ENCODE measurements around the gene TBX21. TPM values are rescaled to one million over a fixed set of nuclear protein-coding genes. Genes with fewer than 3 reads are reported as not detected.

TBX21 gene
- polyA plus RNA-seq, 10 donors, result 0.13 to 0.66 (median 0.20) TPM; not detected in 1

- DNase-seq, result no peak
Observed at GRCh38 chr17:47712330-47713023, 20.6 kb upstream of the TBX21 start.

- no peak for DNase-seq
Observed at GRCh38 chr17:47713980-47714700, 18.9 kb upstream of the TBX21 start.

DNA sequence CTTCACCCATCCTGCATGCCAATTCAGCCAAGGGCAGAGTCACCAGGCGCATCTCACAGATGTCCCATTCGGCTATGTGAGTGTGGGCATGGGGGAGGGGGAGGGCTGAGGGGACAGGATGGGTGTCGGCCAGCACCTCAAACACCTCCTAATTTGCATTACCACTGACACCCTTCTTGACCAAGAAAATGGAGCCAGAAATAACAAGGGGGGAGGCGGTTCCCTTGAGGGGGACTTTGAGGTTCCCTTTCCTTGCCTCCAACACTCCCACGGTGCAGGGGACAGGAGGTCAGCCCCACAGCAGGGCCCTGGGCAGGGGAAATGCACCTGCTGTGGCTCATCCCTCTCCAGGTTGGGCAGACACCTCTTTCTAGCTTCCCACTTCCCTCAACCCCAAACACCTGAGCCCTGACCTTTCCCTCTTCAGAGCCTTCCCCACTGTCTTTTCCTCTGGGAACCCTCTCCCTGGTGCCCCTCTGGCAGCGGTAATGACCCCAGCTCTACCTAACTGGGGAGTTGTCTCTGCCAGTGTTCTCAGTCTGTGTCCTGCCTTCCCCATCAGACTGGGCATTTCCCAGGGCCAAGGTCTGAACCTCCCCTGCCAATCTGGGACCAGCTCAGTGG lies 18.2 kb upstream of the TBX21 start:
- DNase-seq, result no peak

GRCh38 chr17:47715669-47716325 lies 17.2 kb upstream of the TBX21 start:
- DNase-seq, result no peak

DNA sequence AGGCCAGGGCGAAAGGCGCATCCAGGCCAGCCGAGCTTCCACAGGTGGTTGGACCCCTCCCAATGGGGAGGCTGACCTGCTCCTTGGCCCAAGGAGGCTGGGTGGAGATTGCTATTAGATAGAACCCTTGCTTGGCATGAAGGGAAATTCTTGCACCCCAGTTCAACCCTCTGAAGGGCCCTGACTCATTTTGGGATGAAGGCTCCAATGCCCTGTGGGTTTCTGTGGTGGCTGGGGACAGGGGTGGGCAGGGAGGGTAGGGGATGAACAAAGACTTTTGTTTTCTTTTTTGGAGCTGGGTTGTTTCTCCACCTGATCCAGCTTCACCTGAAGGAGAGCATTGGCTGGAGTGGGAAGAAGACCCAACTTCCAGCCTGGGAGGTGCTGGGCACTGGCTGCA lies 16.7 kb upstream of the TBX21 start:
- no peak for DNase-seq

- DNase-seq, result no peak
Observed at GRCh38 chr17:47717261-47717697, 15.8 kb upstream of the TBX21 start.

DNA sequence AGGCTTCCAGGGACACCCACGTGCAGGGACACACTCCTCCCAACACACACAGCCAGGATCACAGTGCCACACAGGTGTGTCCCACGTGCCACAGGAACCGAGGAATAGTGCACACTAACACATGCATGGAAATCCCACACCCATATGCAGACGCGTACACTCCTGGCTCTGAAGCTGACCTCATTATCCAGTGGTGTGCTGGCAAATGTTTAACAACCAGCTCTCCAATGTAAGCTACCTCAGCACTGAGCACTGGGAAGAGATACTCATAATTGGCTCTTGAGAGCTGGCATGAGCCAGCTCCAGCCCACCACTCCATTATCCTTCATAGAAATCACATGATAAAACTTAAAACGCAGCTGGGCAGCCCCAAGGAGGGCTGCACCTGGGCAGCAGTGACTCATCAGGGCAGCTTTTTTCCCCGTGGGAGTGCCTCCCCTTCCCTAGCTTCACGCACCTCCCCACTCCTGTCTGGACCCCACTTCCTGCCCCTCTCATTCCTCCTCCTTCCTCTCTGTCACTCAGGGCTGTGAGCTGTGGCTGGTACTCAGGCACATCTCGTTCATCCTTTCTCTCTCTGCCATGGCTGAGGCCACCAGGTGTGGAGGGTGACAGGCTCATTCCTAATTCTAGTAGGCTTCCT lies 14.9 kb upstream of the TBX21 start:
- no peak for DNase-seq

GRCh38 chr17:47718634-47719405 lies 14.2 kb upstream of the TBX21 start:
- no peak for DNase-seq

GRCh38 chr17:47719411-47720152 lies 13.5 kb upstream of the TBX21 start:
- peak in 1 of 3 donors; percentile 59 for DNase-seq

DNA sequence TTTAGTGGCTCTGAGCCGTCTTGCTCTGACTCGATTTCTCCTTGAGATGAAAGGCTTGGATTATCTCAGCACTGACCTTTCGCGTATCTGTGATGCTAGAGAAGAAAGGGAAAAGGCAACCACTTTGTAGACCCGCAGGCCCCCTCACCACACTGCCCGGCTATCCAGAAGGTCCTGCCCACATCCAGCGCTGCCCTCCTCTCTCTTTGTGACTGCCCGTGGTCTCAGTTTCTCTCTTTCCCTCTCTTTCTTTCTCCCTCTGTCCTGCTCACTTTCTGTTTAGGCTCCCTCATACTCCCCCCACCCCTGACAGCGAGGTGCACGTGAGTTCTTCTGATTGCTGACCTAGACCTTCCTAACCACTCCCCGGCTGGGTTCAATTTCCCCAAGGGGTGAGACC lies 12.8 kb upstream of the TBX21 start:
- DNase-seq, result no peak

DNA sequence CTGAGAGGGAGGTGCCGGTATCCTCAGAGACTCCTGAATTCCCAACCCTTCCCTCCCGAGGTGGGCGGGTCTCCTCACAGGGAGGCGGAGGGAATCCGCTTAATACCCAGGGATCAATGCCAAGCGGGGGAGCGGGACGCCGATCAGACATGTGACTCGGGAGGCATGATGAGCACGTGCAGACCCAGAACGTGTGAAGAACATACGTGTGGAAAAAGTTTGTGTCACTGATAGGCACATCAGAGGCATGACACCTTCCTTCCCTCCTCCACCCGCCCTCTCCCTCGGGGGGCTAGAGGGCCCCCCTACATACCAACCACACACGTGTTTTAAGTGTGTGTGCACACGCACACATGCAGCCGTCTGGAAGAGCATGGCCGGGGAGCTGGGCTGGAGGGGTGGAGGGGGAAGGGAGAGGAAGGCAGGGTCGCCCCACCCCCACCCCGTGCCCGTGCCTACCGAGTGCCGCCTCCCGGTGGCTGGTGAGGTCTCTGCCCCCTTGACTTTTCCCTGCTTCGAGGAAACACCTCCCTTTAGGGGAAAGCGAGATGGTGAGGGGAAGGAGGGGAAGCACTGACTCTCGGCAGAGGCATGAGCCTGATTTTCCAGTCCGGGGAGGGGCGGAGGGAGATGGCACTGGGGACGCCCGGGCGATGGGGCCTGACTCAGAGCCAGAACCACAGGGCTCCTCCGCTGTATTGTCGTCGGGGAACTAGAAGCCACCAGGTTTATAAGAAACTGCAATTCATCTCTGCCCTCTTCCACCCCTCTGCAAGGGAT lies 12.1 kb upstream of the TBX21 start:
- peak in 2 of 3 donors; percentile 14 to 37 for DNase-seq

GRCh38 chr17:47721725-47722124 lies 11.3 kb upstream of the TBX21 start:
- DNase-seq, result no peak

- no peak for DNase-seq
Observed at GRCh38 chr17:47724705-47725104, 8.3 kb upstream of the TBX21 start.

DNA sequence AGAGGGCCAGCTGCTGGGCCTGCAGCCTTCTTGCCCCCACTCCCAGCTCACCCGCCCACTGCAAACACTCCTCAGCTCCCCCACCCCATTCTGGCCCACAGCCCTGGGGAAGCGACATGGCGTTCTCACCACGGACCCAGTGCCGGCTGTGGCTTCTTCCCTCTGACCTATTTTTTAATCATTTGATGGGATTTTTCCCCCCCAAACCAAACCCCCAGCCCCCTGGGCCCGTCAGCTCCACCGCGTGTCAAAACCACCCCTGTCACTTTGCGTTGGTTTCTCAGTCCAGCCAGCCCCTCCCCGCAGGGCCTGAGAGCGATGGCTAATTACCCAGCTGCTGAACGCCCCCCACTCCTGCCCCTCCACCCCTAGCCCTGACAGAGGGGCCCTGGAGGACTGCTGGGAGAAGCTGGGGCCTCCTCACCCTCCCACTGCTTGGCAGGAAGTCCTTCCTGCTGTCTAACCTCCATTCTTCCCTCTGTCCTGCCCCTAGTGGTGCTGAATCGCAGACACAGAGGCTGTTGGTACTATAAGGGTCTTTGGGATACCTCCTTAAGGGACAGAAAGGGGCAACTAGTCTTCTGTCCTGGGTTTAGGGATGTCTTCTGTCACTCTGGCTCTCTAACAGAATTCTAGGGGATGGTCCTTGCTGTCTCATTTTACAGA lies 7.5 kb upstream of the TBX21 start:
- DNase-seq, result no peak

DNA sequence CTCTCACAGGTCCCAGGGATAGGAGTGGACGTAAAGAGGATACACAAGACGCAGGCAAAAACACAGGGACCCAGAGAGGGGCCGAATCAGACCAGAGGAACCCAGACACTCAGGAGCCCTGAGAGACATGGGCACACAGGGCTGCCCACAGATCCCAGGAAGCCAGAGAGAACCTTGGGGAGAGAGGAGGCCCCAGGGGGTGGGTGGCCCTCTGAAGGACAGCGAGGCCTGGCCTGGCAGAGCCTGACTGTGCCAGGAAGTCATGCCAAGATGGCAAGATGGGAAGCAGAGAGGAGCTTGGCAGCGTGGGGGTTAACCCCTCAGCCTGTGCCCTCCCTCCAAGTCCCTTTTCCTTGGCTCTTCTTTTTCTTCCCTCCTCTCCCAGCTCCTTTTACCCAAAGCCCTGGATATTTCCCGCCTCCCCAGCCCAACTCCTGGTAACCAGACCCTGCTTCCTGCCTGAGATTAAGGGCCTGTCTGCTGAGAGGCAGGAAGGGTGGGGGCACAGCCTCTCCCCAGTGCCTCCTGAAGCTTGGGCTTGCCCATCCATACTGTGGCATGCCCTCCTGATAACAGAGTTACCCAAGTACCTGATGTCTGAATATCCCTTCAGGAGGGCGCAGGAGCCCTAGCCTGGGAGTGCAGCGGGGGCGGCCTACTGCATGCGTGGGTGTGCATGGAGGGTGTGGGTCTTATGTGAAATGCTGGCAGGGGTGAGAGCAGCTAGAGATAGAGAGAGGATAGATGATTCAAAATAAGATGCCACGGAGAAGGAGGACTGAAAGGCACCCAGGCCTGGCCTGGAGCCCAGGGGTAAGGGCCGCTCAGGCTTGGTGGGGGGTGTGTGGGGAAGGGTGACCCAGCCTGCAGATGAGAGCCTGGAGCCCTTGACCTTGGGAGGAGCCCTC lies 6.0 kb upstream of the TBX21 start:
- DNase-seq, result no peak

DNA sequence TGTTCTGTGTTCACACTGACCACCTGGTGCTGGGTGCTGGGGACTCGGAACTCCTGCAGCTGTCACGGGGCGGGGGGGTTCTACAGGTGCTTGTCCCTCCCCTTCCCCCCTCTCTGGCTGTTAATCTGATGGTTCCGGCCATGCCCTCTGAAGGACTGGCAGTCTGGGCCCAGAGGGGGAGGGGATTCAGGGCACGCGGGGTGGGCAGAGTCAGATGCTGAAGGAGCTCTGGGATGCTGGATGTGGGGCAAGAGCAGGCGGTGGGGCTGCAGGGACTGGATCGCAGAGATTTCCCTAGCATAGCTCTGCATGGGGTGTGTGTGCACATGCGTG lies 5.4 kb upstream of the TBX21 start:
- no peak for DNase-seq

DNA sequence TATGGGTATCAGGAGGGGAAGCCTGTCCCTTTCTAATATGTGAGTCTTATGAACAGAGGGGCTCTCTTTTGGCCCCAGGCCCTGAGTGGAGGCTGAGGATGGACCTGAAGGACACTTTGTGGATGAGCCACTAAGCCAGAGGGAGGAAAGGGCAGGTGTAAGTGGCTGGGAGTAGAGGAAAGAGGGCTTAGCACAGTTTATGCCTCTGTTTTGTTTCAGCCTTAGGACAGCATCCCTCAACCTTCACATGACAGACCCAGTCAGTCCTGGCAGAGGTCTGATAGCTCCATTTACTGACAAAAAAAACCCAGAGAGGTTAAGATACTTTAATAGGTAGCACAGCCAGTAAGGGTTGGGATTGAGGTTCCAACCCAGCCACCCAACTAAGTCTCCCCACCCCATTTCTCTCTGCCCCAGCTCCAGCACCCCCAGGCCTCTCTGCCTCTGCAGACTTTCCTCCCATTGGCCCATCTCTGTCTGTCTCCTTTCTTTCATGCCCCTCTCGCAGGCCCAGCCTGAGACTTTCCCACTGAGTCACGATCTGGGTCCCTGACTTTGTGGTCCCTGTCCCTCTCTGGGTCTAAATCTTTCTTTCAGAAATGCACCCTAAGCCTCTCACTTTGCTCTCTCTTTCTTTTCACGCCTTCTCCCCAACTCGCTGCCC lies 4.7 kb upstream of the TBX21 start:
- no peak for DNase-seq

Data from muscle of back (tissue), 11 donors.